Endothelial cell of umbilical vein (primary cell): ENCODE results near the gene PPM1J.

Experiments
- CTCF ChIP-seq, 2 donors: IDR thresholded peaks; 1 replicate in 1 of 2; 2 replicates in 1 of 2; pipeline ENCODE4 v1.5.1; 2011; ENCODE audit warnings: low read length in 2 of 2, mild to moderate bottlenecking in 2 of 2, moderate library complexity in 2 of 2, control low read depth in 1 of 2, inconsistent platforms in 1 of 2, low read depth in 1 of 2; ENCODE audit not compliant: insufficient read depth in 1 of 2; ENCODE audit errors: extremely low read depth in 1 of 2
- EZH2 ChIP-seq: IDR thresholded peaks from 2 replicates; pipeline ENCODE4 v1.6.1; 2012; ENCODE audit warnings: borderline replicate concordance, low read depth, mild to moderate bottlenecking, moderate library complexity, low read length, inconsistent platforms; ENCODE audit not compliant: severe bottlenecking
- FOS ChIP-seq: IDR thresholded peaks from 2 replicates; pipeline ENCODE4 v1.6.1; 2011; ENCODE audit warnings: mild to moderate bottlenecking, low read length, moderate library complexity, borderline replicate concordance; ENCODE audit not compliant: insufficient read depth
- JUN ChIP-seq: IDR thresholded peaks from 2 replicates; pipeline ENCODE4 v1.6.1; 2011; ENCODE audit warnings: borderline replicate concordance, low read depth; ENCODE audit not compliant: insufficient read length, insufficient read depth
- POLR2AphosphoS5 ChIP-seq: IDR thresholded peaks from 2 replicates; pipeline ENCODE4 v1.6.1; 2012; ENCODE audit warnings: low read depth, mild to moderate bottlenecking, control low read depth, low read length, moderate library complexity; ENCODE audit not compliant: insufficient read depth

DNA sequence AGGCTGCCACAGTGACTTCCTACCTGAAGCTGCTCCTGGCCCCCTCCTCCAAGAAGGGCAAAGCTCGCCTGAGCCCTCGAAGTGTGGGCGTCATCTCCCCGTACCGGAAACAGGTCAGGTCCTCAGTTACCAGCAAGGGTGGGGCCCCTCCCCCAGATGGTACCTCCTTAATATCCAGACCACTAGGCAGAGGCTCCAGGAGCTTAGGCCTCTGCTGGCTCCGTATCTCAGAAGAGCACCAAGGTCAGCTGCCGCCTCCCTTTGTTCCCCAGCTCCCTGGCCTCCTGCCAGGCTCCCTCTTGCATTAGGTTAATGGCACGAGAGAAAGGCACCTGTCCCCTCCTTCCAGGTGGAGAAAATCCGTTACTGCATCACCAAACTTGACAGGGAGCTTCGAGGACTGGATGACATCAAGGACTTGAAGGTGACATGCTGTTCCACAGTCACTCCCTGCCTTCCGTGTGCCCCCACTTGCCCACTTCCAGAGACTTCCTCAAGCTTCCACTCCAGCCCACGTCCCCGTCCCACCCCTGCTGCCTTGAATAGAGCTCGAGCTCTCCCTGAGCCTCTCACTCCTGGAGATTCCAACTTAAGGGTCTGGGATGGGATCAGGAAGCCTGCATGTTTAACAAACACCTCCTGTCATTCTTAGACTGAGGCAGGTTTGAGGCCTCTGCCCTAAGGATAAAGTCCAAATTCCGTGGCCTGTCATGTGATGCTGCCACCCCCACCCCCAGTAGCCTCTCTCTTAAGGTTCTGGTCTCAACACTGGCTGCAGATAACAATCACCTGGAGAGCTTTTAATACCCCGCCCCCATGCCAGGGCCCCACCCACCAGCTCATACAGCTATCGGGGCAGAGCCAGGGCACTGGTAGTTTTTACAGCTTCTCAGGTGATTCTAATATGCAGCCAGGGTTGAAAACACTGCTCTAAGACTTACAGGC is 16.5 kb downstream of the PPM1J start:
- TF ChIP-seq POLR2AphosphoS5 (no peak), FOS (no peak), CTCF (IDR thresholded peaks at IDR 0.05; ENCODE audit: extremely low read depth in 1 of 2, insufficient read depth in 1 of 2, low read depth in 1 of 2, low read length in 2 of 2) (no peak), JUN (no peak), EZH2 (no peak)
